ENCODE measurements around the gene PREP.

PREP gene

GRCh38 chr6:105364243-105364642, 38.6 kb downstream of the PREP start:
- Histone ChIP-seq H3K27me3 (no peaks in the 10 kb centered on the region), H3K4me3 (no peak overlapping the region)
- no peak for TF ChIP-seq Cebpa-rat (IDR thresholded peaks at IDR 0.05)

GRCh38 chr6:105363100-105363754, 39.7 kb downstream of the PREP start:
- peaks cover 18 to 32% (median 24%) of the 10 kb centered on the region in 10 experiments for H3K4me1 ChIP-seq
- peaks cover 67 to 97% (median 85%) of the 10 kb centered on the region in 11 experiments for H3K36me3 ChIP-seq
- no peak for TF ChIP-seq Cebpa-rat (IDR thresholded peaks at IDR 0.05)
- H3K9ac ChIP-seq: peak overlapping the region in 2 of 11 experiments; percentile 6 to 32; a peak in 2 of 22 replicates
- H3K4me2 ChIP-seq: peak overlapping the region; percentile 32 to 74 (median 52); a peak in 19 of 22 replicates
- no peaks in the 10 kb centered on the region for H3K27me3 ChIP-seq
- H3K4me3 ChIP-seq: no peak overlapping the region
- peaks cover 0 to 9% (median 0%) of the 10 kb centered on the region in 11 experiments; a peak in 3 of 22 replicates for H3K9me3 ChIP-seq (replicated peaks in 1 of 11)
- H4K20me1 ChIP-seq: peaks cover 0 to 21% (median 7%) of the 10 kb centered on the region in 11 experiments; a peak in 11 of 22 replicates
- peak overlapping the region in 6 of 11 experiments; percentile 17 to 61 (median 37); a peak in 9 of 22 replicates for H3K27ac ChIP-seq

More at GRCh38 chr6:105364243-105364642, 38.6 kb downstream of the PREP start:
- Histone ChIP-seq H3K4me1 (peaks cover 18 to 32% (median 24%) of the 10 kb centered on the region in 10 experiments), H3K27ac (peak overlapping the region in 9 of 11 experiments; percentile 10 to 61 (median 34); a peak in 12 of 22 replicates), H4K20me1 (peaks cover 0 to 21% (median 7%) of the 10 kb centered on the region in 11 experiments; a peak in 11 of 22 replicates), H3K4me2 (peak overlapping the region; percentile 32 to 74 (median 52)), H3K36me3 (peaks cover 68 to 97% (median 85%) of the 10 kb centered on the region in 11 experiments), H3K9me3 (replicated peaks in 1 of 11) (peaks cover 0 to 5% (median 0%) of the 10 kb centered on the region in 11 experiments; a peak in 2 of 22 replicates), H3K9ac (peak overlapping the region in 7 of 11 experiments; percentile 0 to 39 (median 6); a peak in 7 of 22 replicates)

- Histone ChIP-seq H3K9ac (no peak overlapping the region), H3K9me3 (replicated peaks in 1 of 11) (peaks cover 20 to 29% (median 23%) of the 10 kb centered on the region in 11 experiments), H3K36me3 (peaks cover 67 to 97% (median 82%) of the 10 kb centered on the region in 11 experiments), H3K4me1 (peaks cover 14 to 17% (median 15%) of the 10 kb centered on the region in 10 experiments), H4K20me1 (peaks cover 0 to 17% (median 7%) of the 10 kb centered on the region in 11 experiments; a peak in 11 of 22 replicates), H3K4me3 (no peak overlapping the region), H3K4me2 (no peak overlapping the region), H3K27ac (no peak overlapping the region), H3K27me3 (no peaks in the 10 kb centered on the region)
- TF ChIP-seq Cebpa-rat (IDR thresholded peaks at IDR 0.05): no peak
Observed at GRCh38 chr6:105359419-105360370, 43.2 kb downstream of the PREP start.

GRCh38 chr6:105357165-105357564, 45.7 kb downstream of the PREP start:
- Histone ChIP-seq H3K9ac (no peak overlapping the region), H3K36me3 (peaks cover 77 to 98% (median 92%) of the 10 kb centered on the region in 11 experiments), H3K27me3 (no peaks in the 10 kb centered on the region), H3K9me3 (replicated peaks in 1 of 11) (peaks cover 20 to 29% (median 23%) of the 10 kb centered on the region in 11 experiments), H3K27ac (no peak overlapping the region), H3K4me1 (no peaks in the 10 kb centered on the region), H3K4me2 (no peak overlapping the region), H3K4me3 (no peak overlapping the region), H4K20me1 (0 out of 22 replicates have a peak, but pooled peaks cover 0 to 2% (median 0%) of the 10 kb centered on the region in 11 experiments)
- TF ChIP-seq Cebpa-rat (IDR thresholded peaks at IDR 0.05): no peak

GRCh38 chr6:105352037-105352617, 50.8 kb downstream of the PREP start:
- no peaks in the 10 kb centered on the region for H3K27me3 ChIP-seq
- no peaks in the 10 kb centered on the region for H3K4me1 ChIP-seq
- H3K36me3 ChIP-seq: peaks cover 85 to 100% (median 94%) of the 10 kb centered on the region in 11 experiments
- H3K27ac ChIP-seq: no peak overlapping the region
- 0 out of 22 replicates have a peak, but pooled peaks cover 0 to 5% (median 0%) of the 10 kb centered on the region in 11 experiments for H4K20me1 ChIP-seq
- H3K4me2 ChIP-seq: no peak overlapping the region
- no peak overlapping the region for H3K9ac ChIP-seq
- no peak overlapping the region for H3K4me3 ChIP-seq
- TF ChIP-seq Cebpa-rat (IDR thresholded peaks at IDR 0.05): no peak
- H3K9me3 ChIP-seq (replicated peaks in 1 of 11): peaks cover 10 to 23% (median 14%) of the 10 kb centered on the region in 11 experiments

- H3K4me1 ChIP-seq: no peaks in the 10 kb centered on the region
- no peak overlapping the region for H3K4me3 ChIP-seq
- no peak overlapping the region for H3K27ac ChIP-seq
- H3K27me3 ChIP-seq: no peaks in the 10 kb centered on the region
- H3K4me2 ChIP-seq: no peak overlapping the region
- H3K9me3 ChIP-seq (replicated peaks in 1 of 11): peaks cover 3 to 9% (median 4%) of the 10 kb centered on the region in 11 experiments; a peak in 16 of 22 replicates
- H4K20me1 ChIP-seq: peaks cover 0 to 5% (median 0%) of the 10 kb centered on the region in 11 experiments; a peak in 1 of 22 replicates
- no peak overlapping the region for H3K9ac ChIP-seq
- TF ChIP-seq Cebpa-rat (IDR thresholded peaks at IDR 0.05): no peak
- peaks cover 80 to 98% (median 91%) of the 10 kb centered on the region in 11 experiments for H3K36me3 ChIP-seq
Observed at GRCh38 chr6:105348897-105349296, 54.0 kb downstream of the PREP start.

- H3K4me1 ChIP-seq: no peaks in the 10 kb centered on the region
- no peak overlapping the region for H3K9ac ChIP-seq
- no peak overlapping the region for H3K27ac ChIP-seq
- H3K36me3 ChIP-seq: peaks cover 59 to 80% (median 68%) of the 10 kb centered on the region in 11 experiments
- H3K4me3 ChIP-seq: no peak overlapping the region
- no peak overlapping the region for H3K4me2 ChIP-seq
- H3K9me3 ChIP-seq (replicated peaks in 1 of 11): peaks cover 4 to 11% (median 7%) of the 10 kb centered on the region in 11 experiments; a peak in 17 of 22 replicates
- no peaks in the 10 kb centered on the region for H3K27me3 ChIP-seq
- H4K20me1 ChIP-seq: peaks cover 0 to 5% (median 0%) of the 10 kb centered on the region in 11 experiments; a peak in 1 of 22 replicates
- TF ChIP-seq Cebpa-rat (IDR thresholded peaks at IDR 0.05): no peak
Observed at GRCh38 chr6:105346052-105346451, 56.8 kb downstream of the PREP start.

GRCh38 chr6:105345506-105345905, 57.4 kb downstream of the PREP start:
- Histone ChIP-seq H3K27me3 (no peaks in the 10 kb centered on the region), H3K36me3 (peaks cover 53 to 75% (median 63%) of the 10 kb centered on the region in 11 experiments), H3K4me3 (no peak overlapping the region), H3K9ac (no peak overlapping the region), H3K27ac (no peak overlapping the region), H3K4me1 (no peaks in the 10 kb centered on the region), H4K20me1 (peaks cover 0 to 5% (median 0%) of the 10 kb centered on the region in 11 experiments; a peak in 1 of 22 replicates), H3K9me3 (replicated peaks in 1 of 11) (peaks cover 4 to 11% (median 7%) of the 10 kb centered on the region in 11 experiments; a peak in 17 of 22 replicates), H3K4me2 (no peak overlapping the region)
- TF ChIP-seq Cebpa-rat (IDR thresholded peaks at IDR 0.05): no peak

All from BLaER1 treated with 17β-estradiol and CSF1 and Interleukin-3, amounts not matched to agents 10 nM and 100 nM (cell line).